NCI-H1436 (cell line): ENCODE measurements around the gene CNTN6.
"Not testable (repeated sequence)": the region's sequence is repeated elsewhere in the genome, so short reads cannot be mapped to it uniquely, and the experiment has no call there.

Source experiments
- DNase-seq: peaks from one replicate; lab custom pipeline; 2025; lab: John Stamatoyannopoulos, UW

The CNTN6 gene

GRCh38 chr3:1288805-1289494 lies 196.1 kb downstream of the CNTN6 start:
- no peak for DNase-seq

- no peak for DNase-seq
Measured at GRCh38 chr3:1292571-1293071, 199.8 kb downstream of the CNTN6 start.

GRCh38 chr3:1294586-1294985 lies 201.8 kb downstream of the CNTN6 start:
- no peak for DNase-seq

GRCh38 chr3:1318296-1319005 lies 225.6 kb downstream of the CNTN6 start:
- no peak for DNase-seq

GRCh38 chr3:1326546-1326945 lies 233.7 kb downstream of the CNTN6 start:
- no peak for DNase-seq

GRCh38 chr3:1330107-1330506 lies 237.3 kb downstream of the CNTN6 start:
- DNase-seq, result no peak

GRCh38 chr3:1346386-1346785 lies 253.6 kb downstream of the CNTN6 start:
- DNase-seq, result no peak

- DNase-seq, result no peak
Measured at GRCh38 chr3:1348547-1348946, 255.7 kb downstream of the CNTN6 start.

GRCh38 chr3:1350885-1351284 lies 258.1 kb downstream of the CNTN6 start:
- no peak for DNase-seq

GRCh38 chr3:1355691-1356090 lies 262.9 kb downstream of the CNTN6 start:
- no peak for DNase-seq

GRCh38 chr3:1356101-1356500 lies 263.3 kb downstream of the CNTN6 start:
- DNase-seq, result no peak

- no peak for DNase-seq
Measured at GRCh38 chr3:1365528-1365927, 272.7 kb downstream of the CNTN6 start.

- DNase-seq, result no peak
Measured at GRCh38 chr3:1374471-1374870, 281.6 kb downstream of the CNTN6 start.

GRCh38 chr3:1375145-1375544 lies 282.3 kb downstream of the CNTN6 start:
- DNase-seq, result no peak

- no peak for DNase-seq
Measured at GRCh38 chr3:1380926-1381646, 288.3 kb downstream of the CNTN6 start.

GRCh38 chr3:1381647-1382036 lies 288.8 kb downstream of the CNTN6 start:
- no peak for DNase-seq

GRCh38 chr3:1387396-1387905 lies 294.6 kb downstream of the CNTN6 start:
- not testable (repeated sequence) for DNase-seq

- no peak for DNase-seq
Measured at GRCh38 chr3:1394188-1394587, 301.4 kb downstream of the CNTN6 start.

GRCh38 chr3:1400571-1400970 lies 307.7 kb downstream of the CNTN6 start:
- DNase-seq, result no peak

- DNase-seq, result no peak
Measured at GRCh38 chr3:1404270-1404962, 311.6 kb downstream of the CNTN6 start.

GRCh38 chr3:1406250-1406649 lies 313.4 kb downstream of the CNTN6 start:
- no peak for DNase-seq

- DNase-seq, result no peak
Measured at GRCh38 chr3:1421577-1421976, 328.8 kb downstream of the CNTN6 start.
